ENCODE results near the gene UBE2F. TPM values are rescaled to one million over a fixed set of nuclear protein-coding genes. Genes with fewer than 3 reads are reported as not detected.

The UBE2F gene
- total and polyA plus RNA-seq, 9 donors, result 20.3 to 48.4 (median 23.8) TPM

- H3K36me3 ChIP-seq, result no peaks in the 10 kb centered on the region
- no peak for DNase-seq
- no peaks in the 10 kb centered on the region for H3K9me3 ChIP-seq
- no peak for TF ChIP-seq CTCF (IDR thresholded peaks at IDR 0.05)
- no peak for TF ChIP-seq POLR2A (IDR thresholded peaks at IDR 0.05)
- no peak for TF ChIP-seq EP300 (IDR thresholded peaks at IDR 0.05)
- H3K4me3 ChIP-seq, result no peak overlapping the region
- no peaks in the 10 kb centered on the region for H3K27me3 ChIP-seq
- 81 to 87% (median 86%) methylated on average over 7 of the region's 7 CpGs for WGBS, 3 donors
- no peaks in the 10 kb centered on the region for H3K4me1 ChIP-seq (ENCODE audit: insufficient read depth)
- intact Hi-C loops (cut with DNase I), result no loop called here
- H3K27ac ChIP-seq, result no peak overlapping the region
Observed at GRCh38 chr2:238082827-238083226, 116.0 kb downstream of the UBE2F start.

- no peak for DNase-seq
- TF ChIP-seq CTCF (IDR thresholded peaks at IDR 0.05), result no peak
- TF ChIP-seq POLR2A (IDR thresholded peaks at IDR 0.05), result no peak
- TF ChIP-seq EP300 (IDR thresholded peaks at IDR 0.05), result no peak
- WGBS, 3 donors, result 74 to 90% (median 87%) methylated on average over 5 of the region's 5 CpGs
- no peaks in the 10 kb centered on the region for H3K4me1 ChIP-seq (ENCODE audit: insufficient read depth)
- H3K9me3 ChIP-seq, result no peaks in the 10 kb centered on the region
- no peak overlapping the region for H3K4me3 ChIP-seq
- H3K27ac ChIP-seq, result no peak overlapping the region
- H3K27me3 ChIP-seq, result no peaks in the 10 kb centered on the region
- intact Hi-C loops (cut with DNase I), result no loop called here
- H3K36me3 ChIP-seq, result no peaks in the 10 kb centered on the region
Observed at GRCh38 chr2:238083919-238084318, 117.1 kb downstream of the UBE2F start.

- H3K4me3 ChIP-seq, result no peak overlapping the region
- H3K36me3 ChIP-seq, result no peaks in the 10 kb centered on the region
- no peak for DNase-seq
- TF ChIP-seq POLR2A (IDR thresholded peaks at IDR 0.05), result no peak
- no peak for TF ChIP-seq CTCF (IDR thresholded peaks at IDR 0.05)
- no peak for TF ChIP-seq EP300 (IDR thresholded peaks at IDR 0.05)
- WGBS, 3 donors, result 92 to 93% (median 92%) methylated on average over 7 of the region's 7 CpGs
- H3K4me1 ChIP-seq (ENCODE audit: insufficient read depth), result no peaks in the 10 kb centered on the region
- no peaks in the 10 kb centered on the region for H3K9me3 ChIP-seq
- intact Hi-C loops (cut with DNase I), result no loop called here
- H3K27me3 ChIP-seq, result no peaks in the 10 kb centered on the region
- no peak overlapping the region for H3K27ac ChIP-seq
Observed at GRCh38 chr2:238084761-238085160, 117.9 kb downstream of the UBE2F start.

- 92 to 95% (median 94%) methylated on average over 3 of the region's 3 CpGs for WGBS, 3 donors
- Histone ChIP-seq H3K36me3 (no peaks in the 10 kb centered on the region), H3K9me3 (no peaks in the 10 kb centered on the region), H3K27ac (no peak overlapping the region), H3K4me3 (no peak overlapping the region), H3K27me3 (no peaks in the 10 kb centered on the region), H3K4me1 (ENCODE audit: insufficient read depth) (no peaks in the 10 kb centered on the region)
- no peak for TF ChIP-seq EP300 (IDR thresholded peaks at IDR 0.05)
- TF ChIP-seq POLR2A (IDR thresholded peaks at IDR 0.05), result no peak
- TF ChIP-seq CTCF (IDR thresholded peaks at IDR 0.05), result no peak
- DNase-seq, result no peak
- intact Hi-C loops (cut with DNase I), result no loop called here
Observed at GRCh38 chr2:238085899-238086298, 119.1 kb downstream of the UBE2F start.

GRCh38 chr2:238087211-238087610 is 120.4 kb downstream of the UBE2F start:
- WGBS, 3 donors, result 94 to 96% (median 95%) methylated on average over 2 of the region's 2 CpGs
- no peak for DNase-seq
- Histone ChIP-seq H3K36me3 (no peaks in the 10 kb centered on the region), H3K4me1 (ENCODE audit: insufficient read depth) (no peaks in the 10 kb centered on the region), H3K27ac (no peak overlapping the region), H3K27me3 (no peaks in the 10 kb centered on the region), H3K4me3 (no peak overlapping the region), H3K9me3 (no peaks in the 10 kb centered on the region)
- intact Hi-C loops (cut with DNase I), result no loop called here
- no peak for TF ChIP-seq CTCF (IDR thresholded peaks at IDR 0.05)
- no peak for TF ChIP-seq POLR2A (IDR thresholded peaks at IDR 0.05)
- TF ChIP-seq EP300 (IDR thresholded peaks at IDR 0.05), result no peak

Data from ovary (tissue), 9 donors.